ENCODE results near the gene NPNT.
"Not testable (repeated sequence)": the region's sequence is repeated elsewhere in the genome, so short reads cannot be mapped to it uniquely, and the experiment has no call there.

NPNT gene, protein sequence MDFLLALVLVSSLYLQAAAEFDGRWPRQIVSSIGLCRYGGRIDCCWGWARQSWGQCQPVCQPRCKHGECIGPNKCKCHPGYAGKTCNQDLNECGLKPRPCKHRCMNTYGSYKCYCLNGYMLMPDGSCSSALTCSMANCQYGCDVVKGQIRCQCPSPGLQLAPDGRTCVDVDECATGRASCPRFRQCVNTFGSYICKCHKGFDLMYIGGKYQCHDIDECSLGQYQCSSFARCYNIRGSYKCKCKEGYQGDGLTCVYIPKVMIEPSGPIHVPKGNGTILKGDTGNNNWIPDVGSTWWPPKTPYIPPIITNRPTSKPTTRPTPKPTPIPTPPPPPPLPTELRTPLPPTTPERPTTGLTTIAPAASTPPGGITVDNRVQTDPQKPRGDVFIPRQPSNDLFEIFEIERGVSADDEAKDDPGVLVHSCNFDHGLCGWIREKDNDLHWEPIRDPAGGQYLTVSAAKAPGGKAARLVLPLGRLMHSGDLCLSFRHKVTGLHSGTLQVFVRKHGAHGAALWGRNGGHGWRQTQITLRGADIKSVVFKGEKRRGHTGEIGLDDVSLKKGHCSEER

DNA sequence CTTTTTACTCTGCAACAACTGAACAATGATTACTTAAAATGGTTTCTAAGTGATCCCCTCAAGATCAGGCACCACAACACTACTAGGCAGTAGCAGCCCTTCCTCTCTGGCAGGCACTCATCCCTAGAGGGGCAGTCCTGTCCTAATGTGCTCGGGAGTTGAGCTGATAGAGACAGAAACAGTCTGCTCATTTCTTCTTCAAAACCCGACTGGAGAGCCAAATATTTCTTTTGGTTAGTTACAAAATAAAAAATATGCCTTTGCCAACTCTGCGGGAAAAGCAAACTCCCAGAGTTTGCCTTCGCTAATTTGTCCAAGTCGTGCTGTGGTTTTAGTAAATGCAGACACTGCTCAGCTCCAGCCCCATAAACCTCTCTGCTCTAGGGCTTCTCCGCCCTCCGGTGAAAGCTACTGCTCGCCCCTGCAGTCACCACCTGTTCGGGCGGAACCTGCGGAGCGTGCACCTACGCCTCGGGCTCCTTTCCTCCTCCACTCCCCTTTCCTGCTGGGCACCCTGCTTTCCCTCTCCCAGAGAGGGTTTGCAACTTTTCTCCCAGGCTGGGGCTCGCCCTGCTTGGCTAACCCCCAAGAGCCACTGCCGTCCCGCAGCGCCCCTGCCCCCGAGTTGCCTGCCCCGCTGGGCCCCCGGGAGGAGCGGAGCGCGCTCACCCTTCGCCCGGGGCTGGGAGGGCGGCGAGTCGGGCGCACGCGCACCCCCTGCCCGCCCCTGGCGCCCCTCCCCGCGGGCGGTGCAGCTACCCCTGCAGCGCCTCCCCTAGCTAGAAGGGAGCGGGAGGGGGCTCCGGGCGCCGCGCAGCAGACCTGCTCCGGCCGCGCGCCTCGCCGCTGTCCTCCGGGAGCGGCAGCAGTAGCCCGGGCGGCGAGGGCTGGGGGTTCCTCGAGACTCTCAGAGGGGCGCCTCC, at the start of gene NPNT:
TSS of gene NPNT (plus strand) at position 812 of the 923 bp plus-strand sequence. CDS start 182 bp downstream, outside the sequence.
- no peak for DNase-seq (ENCODE audit: low read depth in 1 of 2, low spot score in 1 of 2)

DNA sequence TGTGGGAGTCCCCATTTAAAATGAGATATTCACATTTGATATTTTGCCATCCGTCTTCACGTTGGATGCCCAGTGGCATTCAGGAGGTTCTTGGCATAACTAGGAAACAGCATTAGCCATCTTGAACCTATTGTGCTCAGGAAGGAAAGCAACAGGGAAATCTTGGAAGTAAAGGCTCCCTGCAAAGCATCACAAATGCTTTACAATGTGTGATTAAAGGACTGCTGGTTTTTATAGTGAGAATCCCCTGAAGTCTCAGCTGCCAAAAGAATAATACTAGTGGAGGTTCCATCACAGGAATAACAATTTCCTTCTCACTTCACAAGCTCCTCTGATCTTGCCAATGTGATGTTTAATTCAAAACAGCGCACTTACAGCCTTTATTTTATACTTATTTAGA, 49.7 kb upstream of the NPNT start:
- DNase-seq (ENCODE audit: low read depth in 1 of 2, low spot score in 1 of 2), result no peak

DNA sequence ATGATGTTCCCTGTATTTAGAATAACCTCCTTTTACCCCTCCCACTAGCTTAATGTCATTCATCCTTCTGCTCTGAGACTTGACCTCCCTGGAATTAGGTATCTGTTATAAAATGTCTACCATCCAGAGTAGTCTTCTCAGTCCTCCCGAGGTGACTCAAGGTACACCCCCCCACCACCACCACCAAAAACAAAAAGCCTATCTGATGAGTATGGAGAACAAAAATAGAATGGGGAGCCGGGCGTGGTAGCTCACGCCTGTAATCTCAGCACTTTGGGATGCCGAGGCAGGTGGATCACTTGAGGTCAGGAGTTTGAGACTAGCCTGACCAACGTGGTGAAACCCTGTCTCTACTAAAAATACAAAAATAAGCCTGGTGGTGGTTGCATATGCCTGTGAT, 46.9 kb upstream of the NPNT start:
- not testable (repeated sequence) for DNase-seq (ENCODE audit: low read depth in 1 of 2, low spot score in 1 of 2)

DNA sequence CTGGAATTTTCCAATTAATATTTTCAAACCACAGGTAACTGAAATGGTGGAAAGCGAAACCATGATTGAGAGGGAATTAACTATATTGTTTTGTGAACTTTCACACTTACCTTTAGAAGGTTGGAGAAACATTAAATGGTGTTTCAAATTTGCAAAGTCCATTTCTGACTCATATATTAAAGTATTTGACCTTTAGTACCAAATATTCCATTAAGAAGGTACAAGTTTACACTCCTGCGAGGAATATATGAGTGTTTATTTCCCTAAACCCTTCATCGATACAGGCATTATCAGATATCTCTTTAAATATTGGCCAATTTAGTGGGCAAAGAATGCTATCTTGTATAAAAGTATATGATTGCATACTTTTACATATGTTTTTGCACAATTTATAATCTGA, 44.1 kb upstream of the NPNT start:
- DNase-seq (ENCODE audit: low read depth in 1 of 2, low spot score in 1 of 2), result no peak

DNA sequence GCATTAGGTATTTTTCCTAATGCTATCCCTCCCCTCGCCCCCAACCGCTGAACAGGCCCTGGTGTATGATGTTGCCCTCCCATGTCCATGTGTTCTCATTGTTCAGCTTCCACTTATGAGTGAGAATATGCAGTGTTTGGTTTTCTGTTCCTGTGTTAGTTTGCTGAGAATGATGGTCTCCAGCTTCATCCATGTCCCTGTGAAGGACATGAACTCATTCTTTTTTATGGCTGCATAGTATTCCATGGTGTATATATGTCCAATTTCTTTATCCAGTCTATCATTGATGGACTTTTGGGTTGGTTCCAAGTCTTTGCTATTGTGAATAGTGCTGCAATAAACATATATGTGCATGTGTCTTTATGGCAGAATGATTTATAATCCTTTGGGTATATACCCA, 43.0 kb upstream of the NPNT start:
- not testable (repeated sequence) for DNase-seq (ENCODE audit: low read depth in 1 of 2, low spot score in 1 of 2)

DNA sequence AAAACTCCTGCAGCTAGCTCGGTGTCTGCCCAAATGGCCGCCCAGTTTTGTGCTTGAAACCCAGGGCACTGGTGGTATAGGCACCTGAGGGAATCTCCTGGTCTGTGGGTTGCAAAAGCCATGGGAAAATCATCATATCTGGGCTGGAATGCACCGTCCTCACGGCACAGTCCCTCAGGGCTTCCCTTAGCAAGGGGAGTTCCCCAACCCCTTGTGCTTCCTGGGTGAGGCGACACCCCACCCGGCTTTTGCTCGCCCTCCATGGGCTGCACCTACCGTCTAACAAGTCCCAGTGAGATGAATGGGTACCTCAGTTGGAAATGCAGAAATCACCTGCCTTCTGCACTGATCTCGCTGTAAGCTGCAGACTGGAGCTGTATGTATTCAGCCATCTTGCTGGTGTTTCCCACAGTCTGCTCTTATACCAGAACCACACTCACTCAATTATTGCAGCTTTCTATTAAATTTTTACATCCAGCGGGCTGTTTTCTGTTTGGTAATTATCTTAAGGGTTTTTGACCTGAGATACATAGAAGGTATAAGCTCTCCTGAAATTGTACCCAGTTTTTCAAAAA, 36.7 kb upstream of the NPNT start:
- DNase-seq (ENCODE audit: low read depth in 1 of 2, low spot score in 1 of 2), result no peak

DNA sequence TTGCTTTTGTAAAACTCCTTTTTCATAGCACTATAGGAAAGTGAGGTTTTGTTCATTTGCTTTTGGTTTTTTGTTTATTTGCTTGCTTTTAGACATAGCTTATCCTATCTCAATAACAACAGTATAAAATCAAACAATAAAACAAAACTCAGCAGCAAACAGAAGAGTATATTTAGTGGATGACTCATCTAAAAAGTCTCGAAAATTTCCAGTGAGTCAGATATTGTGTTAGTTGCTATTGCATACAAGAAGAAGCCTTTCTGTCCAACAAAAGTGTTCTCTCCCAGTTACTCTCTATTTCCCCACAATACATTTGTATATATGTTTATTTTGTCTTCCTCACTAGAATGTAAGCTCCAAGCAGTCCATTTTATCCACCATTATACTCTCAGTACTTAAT, 36.0 kb upstream of the NPNT start:
- no peak for DNase-seq (ENCODE audit: low read depth in 1 of 2, low spot score in 1 of 2)

DNA sequence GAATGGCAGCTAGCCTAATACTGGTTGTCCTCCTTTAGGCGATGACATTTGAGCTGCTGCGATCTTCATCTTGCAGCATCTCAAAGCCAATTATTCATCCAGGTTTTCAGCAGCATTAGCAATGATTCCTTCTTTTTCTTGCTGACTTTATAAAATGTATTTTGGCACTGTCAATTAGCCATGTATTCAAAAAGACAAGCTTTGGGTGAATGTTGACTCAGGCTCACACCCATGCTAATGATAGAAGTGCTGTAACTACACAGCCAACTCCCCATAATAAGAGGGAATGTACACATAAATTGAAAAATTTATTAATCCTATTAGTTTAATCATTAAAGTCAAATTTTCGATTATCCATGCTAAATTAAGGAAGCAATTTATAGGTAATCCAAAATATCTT, 24.3 kb upstream of the NPNT start:
- DNase-seq (ENCODE audit: low read depth in 1 of 2, low spot score in 1 of 2), result no peak

DNA sequence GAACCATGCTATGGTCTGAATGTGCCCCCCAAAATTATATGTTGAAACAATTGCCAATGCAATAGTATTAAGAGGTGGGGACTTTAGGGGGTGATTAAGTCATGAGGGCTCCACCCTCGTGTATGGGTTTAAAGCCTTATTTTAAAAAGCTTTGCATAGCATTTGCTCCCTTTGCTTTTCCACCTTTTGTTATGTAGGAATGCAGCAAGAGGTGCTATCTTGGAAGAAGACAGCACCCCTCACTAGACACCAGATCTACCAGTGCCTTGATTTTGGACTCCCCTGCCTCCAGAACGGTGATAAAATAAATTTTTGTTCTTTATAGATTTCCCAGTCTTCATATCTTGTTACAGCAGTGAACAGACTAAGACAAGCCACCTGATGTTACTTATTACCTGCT, 23.3 kb upstream of the NPNT start:
- no peak for DNase-seq (ENCODE audit: low read depth in 1 of 2, low spot score in 1 of 2)

DNA sequence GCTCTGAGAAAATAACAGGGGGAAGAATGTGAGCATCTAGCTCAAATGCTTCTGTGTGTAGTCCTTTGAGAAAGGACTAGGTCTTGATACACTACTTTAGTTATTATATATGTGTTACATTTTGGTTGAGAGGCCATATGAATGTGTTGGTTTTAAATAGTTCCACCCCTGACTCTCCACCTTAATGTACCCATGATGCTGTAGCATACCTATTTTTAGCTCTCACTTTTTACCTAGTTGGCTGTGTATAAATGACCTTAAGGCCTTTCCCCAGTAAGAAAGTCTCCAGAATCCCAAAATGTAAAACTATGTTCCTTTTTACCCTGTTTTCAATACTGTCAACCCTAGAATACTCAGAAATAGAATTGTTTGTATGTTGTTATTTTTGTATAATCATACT, 20.0 kb upstream of the NPNT start:
- DNase-seq (ENCODE audit: low read depth in 1 of 2, low spot score in 1 of 2), result no peak

DNA sequence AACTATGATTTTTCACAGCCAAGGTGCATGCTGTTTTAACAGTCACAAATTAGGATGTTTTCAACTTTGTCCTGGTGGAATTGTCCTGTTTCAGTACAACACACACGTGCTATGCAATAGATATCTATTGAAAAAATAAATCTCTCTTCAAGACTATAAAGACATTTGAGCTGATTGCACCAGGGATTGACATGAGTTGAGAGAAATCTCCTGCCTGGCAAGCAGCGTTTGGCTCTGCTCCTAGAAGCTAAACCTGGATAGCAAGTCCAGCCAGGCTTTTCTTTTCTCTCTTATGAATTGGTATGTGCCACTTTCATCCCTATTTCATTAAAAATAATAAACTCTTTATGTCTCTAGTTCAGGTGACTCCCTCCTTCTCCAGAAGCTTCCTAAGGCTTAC, 16.6 kb upstream of the NPNT start:
- no peak for DNase-seq (ENCODE audit: low read depth in 1 of 2, low spot score in 1 of 2)

DNA sequence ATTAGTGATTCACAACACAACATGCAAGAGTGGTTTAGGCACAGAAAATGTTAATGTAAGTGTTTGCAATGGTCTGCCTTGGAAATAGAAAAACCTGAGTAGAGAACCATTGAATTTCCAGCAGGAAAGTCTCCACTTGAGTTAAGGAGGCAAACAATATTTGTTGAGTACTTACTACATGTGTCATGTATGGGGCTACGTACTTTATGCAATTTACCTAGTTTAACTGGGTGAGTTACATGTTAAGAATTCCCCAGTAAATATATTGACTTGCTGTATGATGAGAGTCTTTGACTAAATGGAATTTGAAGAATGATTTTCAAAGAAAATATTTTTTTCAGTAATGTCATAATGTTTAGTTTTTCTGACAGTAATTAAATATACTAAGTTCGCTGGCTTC, 7.8 kb upstream of the NPNT start:
- DNase-seq (ENCODE audit: low read depth in 1 of 2, low spot score in 1 of 2), result no peak

DNA sequence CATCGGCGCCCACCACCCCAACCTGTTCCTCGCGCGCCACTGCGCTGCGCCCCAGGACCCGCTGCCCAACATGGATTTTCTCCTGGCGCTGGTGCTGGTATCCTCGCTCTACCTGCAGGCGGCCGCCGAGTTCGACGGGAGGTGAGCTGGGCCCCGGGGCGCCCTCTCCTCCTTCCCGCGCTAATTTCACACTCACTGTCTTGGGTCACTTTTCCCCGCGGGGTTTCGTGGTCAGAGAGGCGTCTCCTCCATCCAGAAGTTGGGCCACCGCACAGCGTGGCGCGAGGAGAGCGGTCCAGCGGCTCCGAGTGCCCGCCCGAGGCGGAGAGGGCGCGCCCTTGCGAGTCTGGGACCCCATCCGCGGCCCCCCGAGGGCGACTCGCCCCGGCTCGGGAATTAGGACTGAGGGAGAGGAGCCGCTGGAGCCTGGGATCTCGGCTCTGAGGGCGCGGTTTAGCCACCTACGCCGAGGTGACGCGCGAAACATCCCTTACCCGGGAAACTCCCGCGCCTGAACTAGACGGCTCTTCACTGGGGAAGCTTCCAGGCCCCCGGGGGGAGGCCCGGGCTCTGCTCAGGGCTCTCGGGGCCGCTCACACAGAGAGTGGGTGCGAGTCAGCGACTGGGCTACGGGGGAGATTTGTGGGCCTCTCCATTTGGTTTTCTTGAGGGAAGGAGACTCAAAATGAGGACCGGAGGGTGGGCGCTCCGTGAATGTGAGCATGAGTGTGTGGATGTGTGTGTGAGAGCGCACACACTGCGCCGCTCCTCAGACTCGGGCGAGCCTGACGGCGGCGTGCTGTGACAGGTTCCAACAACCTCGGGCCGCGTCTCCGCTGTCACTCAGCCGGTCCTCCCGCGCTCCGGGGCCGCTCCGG, 551 bp downstream of the NPNT start:
- no peak for DNase-seq (ENCODE audit: low read depth in 1 of 2, low spot score in 1 of 2)

DNA sequence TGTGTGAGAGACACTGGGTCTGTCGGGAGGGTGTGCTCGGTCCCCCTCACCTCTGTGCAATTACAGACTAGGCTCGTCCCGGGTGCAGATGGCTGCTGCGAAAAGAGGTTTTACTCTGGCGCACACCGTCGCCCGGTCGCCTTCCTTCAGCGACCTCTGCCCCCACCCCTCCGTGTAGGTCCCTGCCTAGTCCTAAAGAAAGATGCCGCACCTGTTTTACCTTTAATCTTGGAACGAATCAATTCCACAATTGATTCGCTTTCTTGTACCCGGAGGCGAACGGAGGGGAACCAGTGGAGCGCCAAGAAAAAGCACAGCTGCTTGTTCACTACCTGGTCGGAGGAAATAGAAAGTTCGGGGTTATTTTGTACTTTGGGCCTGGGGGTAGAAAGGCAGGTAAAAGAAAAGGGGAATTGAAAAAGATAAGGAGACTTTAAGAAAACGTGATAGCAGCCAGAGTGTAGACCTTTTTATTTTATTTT, 1.2 kb downstream of the NPNT start:
- no peak for DNase-seq (ENCODE audit: low read depth in 1 of 2, low spot score in 1 of 2)

DNA sequence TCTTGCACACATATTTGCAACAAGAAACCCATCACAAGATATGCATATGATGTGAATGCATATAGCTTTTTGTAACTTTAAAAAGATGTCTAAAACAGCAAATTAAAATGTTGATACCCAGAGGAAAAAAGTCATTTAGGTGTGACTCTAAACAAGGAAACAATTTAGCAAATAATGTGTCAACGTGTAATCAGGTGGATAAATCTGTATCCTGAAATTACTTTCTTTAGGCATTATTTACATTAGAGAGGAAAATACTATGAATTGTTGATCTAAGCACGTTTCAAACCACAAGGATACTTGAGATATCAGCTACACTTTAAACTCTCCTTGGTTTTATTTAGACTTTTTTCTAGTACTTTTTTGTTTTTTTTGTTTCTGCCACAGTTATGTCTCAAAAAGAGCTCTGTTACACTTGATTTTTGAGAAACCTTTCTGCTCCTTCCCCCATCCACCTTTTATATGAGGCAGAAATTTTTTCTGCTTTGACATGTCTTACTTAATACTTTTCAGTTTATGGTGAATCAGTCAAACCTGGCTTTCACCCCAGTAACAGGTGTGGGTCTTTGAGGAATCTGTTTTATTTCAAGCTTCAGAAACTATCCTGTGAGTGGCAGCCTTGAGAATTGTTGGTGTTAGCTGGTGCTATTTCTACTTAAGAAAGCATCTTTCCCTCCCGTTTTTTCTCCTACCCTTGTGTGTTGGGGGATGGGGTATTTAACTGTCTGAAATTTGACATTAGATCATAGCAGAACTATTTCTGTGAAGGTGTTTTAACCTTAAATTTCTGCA, 1.9 kb downstream of the NPNT start:
- no peak for DNase-seq (ENCODE audit: low read depth in 1 of 2, low spot score in 1 of 2)

DNA sequence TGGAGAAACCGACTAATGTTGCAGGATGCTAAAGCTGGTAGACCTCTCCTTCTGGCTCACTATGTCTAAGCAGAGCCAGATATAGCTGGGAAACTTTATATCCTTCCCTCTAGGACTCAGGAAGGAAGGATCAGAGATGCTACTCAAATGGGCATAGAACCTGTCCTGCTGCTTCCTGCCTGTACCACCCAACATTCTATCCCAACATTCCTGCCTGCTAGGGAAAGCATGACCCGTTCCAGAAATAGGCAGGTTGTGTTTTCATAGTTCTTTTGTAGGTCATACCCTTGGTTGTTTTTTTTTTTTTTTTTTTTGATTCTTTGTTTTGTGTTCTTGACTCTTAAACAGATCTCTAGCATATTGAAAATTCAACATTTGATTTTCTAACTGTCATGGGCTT, 5.3 kb downstream of the NPNT start:
- no peak for DNase-seq (ENCODE audit: low read depth in 1 of 2, low spot score in 1 of 2)

DNA sequence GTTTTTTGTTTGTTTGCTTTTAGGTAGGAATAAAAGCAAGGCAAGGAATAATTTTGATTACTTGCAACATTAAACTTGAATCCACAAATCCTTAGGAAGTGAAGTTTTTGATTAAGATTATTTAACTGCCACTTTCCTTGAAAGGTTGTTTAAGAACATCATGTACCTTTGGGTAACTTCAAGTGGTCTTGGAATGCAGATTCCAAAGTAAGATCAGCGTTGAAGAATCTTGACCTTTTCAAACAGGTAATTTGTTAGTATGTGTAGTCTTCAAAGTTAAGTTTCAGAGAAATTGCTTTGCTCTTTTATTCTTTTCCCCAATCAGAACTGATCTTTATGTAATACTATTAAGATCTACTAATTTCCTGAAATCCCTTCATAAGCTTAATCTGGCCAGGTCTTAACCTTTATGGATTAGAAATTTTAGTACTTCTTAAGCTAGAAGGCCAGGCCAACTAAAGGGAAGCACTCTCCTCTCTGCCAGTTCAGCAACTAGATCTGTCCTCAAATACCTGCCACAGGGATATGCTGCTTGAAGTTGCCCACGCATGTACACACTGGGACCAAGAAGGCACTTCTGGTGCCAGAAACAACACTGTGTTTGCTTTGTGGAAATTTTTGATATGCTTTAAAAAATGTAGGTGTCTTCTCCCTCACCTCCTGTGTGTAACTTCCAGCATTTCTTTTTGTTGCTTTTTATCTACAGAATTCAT, 7.4 kb downstream of the NPNT start:
- DNase-seq (ENCODE audit: low read depth in 1 of 2, low spot score in 1 of 2), result no peak

DNA sequence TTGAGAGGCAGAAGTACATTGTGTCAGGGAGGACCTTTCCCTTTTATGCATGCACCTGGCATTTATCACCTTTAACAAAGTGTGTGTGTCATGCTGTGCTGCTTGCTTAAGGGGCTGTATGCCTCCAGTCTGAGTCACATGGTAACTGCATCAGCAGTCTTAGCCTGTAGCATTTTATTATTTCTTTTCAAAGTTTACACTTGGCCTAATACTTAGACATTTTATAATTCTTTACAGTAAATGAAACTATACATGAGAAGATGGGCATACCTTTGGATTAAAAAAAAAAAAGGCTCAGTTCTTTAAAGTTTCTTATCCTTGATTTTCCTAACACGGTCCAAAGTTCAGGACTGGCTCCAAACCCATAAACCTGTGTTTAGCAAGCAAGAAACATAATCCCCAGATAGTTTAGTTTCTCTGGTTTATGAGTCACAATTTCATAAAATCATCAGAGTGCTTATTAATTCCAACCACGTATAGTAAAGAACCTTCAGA, 14.6 kb downstream of the NPNT start:
- DNase-seq (ENCODE audit: low read depth in 1 of 2, low spot score in 1 of 2), result no peak

DNA sequence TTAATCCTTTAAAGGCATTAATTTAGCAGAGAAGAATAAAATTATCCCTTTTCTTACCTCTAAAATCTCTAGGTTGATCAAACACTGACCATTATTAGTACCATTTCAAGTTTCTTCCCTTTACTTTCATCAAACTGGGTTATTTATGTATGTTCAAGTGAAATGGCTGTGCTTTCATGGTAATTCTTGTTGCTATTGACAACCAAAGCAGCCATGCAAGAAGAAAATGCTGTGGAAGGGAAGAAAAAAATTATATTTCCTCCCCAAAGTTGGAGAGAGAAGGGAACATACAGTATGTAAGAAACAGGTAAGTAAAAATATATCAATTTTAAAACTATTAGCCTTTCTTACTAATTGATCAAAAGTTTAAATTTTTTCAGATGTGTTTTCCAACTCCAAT, 16.2 kb downstream of the NPNT start:
- DNase-seq (ENCODE audit: low read depth in 1 of 2, low spot score in 1 of 2), result no peak
